TTC549 (cell line): Measurements from ENCODE around the gene GOLGA8A.
A peak's percentile ranks its signal among the peaks of the same experiment; 100 is the strongest.
"Not testable (repeated sequence)": the region's sequence is repeated elsewhere in the genome, so short reads cannot be mapped to it uniquely, and the experiment has no call there.

Experiments
- FAIRE-seq: peaks from 2 replicates; lab custom pipeline; 2012; peaks lifted over from hg19 to GRCh38; lab: Jason Lieb, UNC

The GOLGA8A gene

GRCh38 chr15:34437687-34438086 lies at the start of gene GOLGA8A:
TSS of gene GOLGA8A (minus strand) at chr15:34437808. CDS start at chr15:34389691, 48,117 bp downstream.
- FAIRE-seq = no peak

- FAIRE-seq = no peak
Measured at GRCh38 chr15:34483644-34484043, 46.0 kb upstream of the GOLGA8A start.

GRCh38 chr15:34481370-34481769 lies 43.8 kb upstream of the GOLGA8A start:
- FAIRE-seq = no peak

- FAIRE-seq = no peak
Measured at GRCh38 chr15:34473840-34474239, 36.2 kb upstream of the GOLGA8A start.

GRCh38 chr15:34472947-34473346 lies 35.3 kb upstream of the GOLGA8A start:
- no peak for FAIRE-seq

GRCh38 chr15:34470892-34471291 lies 33.3 kb upstream of the GOLGA8A start:
- no peak for FAIRE-seq

GRCh38 chr15:34470091-34470490 lies 32.5 kb upstream of the GOLGA8A start:
- FAIRE-seq = no peak

GRCh38 chr15:34461730-34462129 lies 24.1 kb upstream of the GOLGA8A start:
- no peak for FAIRE-seq

- FAIRE-seq = peak; percentile 87
Measured at GRCh38 chr15:34460451-34460850, 22.8 kb upstream of the GOLGA8A start.

GRCh38 chr15:34456658-34457057 lies 19.1 kb upstream of the GOLGA8A start:
- no peak for FAIRE-seq

GRCh38 chr15:34442891-34443290 lies 5.3 kb upstream of the GOLGA8A start:
- FAIRE-seq = no peak

- no peak for FAIRE-seq
Measured at GRCh38 chr15:34439878-34440277, 2.3 kb upstream of the GOLGA8A start.

- no peak for FAIRE-seq
Measured at GRCh38 chr15:34436956-34437442, 609 bp downstream of the GOLGA8A start.

GRCh38 chr15:34436126-34436955 lies 1.3 kb downstream of the GOLGA8A start:
- no peak for FAIRE-seq

- FAIRE-seq = no peak
Measured at GRCh38 chr15:34435658-34436057, 1.9 kb downstream of the GOLGA8A start.

GRCh38 chr15:34434627-34435305 lies 2.8 kb downstream of the GOLGA8A start:
- no peak for FAIRE-seq

- not testable (repeated sequence) for FAIRE-seq
Measured at GRCh38 chr15:34433956-34434626, 3.5 kb downstream of the GOLGA8A start.

GRCh38 chr15:34430642-34431041 lies 7.0 kb downstream of the GOLGA8A start:
- not testable (repeated sequence) for FAIRE-seq

- not testable (repeated sequence) for FAIRE-seq
Measured at GRCh38 chr15:34423425-34424090, 14.1 kb downstream of the GOLGA8A start.

- not testable (repeated sequence) for FAIRE-seq
Measured at GRCh38 chr15:34420953-34421352, 16.7 kb downstream of the GOLGA8A start.

GRCh38 chr15:34418435-34418834 lies 19.2 kb downstream of the GOLGA8A start:
- not testable (repeated sequence) for FAIRE-seq

- FAIRE-seq = not testable (repeated sequence)
Measured at GRCh38 chr15:34409511-34409910, 28.1 kb downstream of the GOLGA8A start.
